Ovary (tissue), 3 donors: Measurements from ENCODE around the gene FAT1.

Experiments used
- EP300 ChIP-seq: sonication (generic); formaldehyde crosslinking; IDR thresholded peaks from one replicate; pipeline ENCODE4 v1.6.1; 2017; ENCODE audit warnings: antibody characterized with exemption
- POLR2A ChIP-seq: fragments of 450-650 bp; IDR thresholded peaks from one replicate; pipeline ENCODE4 v1.6.1; 2017; ENCODE audit warnings: antibody characterized with exemption, mild to moderate bottlenecking, moderate library complexity
- TF ChIP-seq, protein P1 (sequence below), 3 donors: fragments of 450-650 bp in 2 of 3; fragments of 200-600 bp in 1 of 3; IDR thresholded peaks; one replicate each; pipeline versions ENCODE4 v1.5.1 to v1.8.0; 2016 to 2022; ENCODE audit warnings: antibody characterized with exemption in 3 of 3, mild to moderate bottlenecking in 1 of 3
- donor health status: DM: no; HTN: no; CAD: no.

DNA sequence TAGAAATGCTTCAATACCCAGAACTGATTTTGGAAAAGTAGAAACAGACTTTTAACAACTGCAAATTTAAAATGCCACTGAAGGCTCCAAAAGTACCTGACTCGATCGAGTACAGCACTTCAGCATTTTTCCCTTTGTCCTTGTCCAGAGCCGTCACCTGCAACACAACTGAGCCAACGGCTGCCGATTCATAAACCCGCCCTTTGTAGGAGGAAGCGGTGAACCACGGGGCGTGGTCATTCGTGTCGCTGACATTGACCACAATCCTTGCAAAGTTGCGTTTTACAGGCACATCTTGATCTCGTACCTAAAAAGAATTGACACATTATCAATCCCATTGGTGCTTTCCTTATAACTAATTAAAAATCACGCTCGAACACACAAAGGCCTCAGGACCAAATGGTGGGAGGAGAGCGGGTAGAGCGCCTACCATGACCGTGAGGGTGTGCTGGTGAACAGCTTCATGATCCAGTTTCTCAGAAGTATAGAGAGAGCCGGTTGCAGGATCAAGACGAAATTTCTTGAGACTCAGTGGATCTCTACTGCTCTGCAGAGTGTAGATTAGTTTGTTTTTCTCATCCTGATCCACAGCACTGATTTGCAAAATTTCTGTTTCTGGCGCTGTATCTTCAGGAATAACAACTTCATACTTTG, 95.5 kb downstream of the FAT1 start:
- TF ChIP-seq, protein P1, sequence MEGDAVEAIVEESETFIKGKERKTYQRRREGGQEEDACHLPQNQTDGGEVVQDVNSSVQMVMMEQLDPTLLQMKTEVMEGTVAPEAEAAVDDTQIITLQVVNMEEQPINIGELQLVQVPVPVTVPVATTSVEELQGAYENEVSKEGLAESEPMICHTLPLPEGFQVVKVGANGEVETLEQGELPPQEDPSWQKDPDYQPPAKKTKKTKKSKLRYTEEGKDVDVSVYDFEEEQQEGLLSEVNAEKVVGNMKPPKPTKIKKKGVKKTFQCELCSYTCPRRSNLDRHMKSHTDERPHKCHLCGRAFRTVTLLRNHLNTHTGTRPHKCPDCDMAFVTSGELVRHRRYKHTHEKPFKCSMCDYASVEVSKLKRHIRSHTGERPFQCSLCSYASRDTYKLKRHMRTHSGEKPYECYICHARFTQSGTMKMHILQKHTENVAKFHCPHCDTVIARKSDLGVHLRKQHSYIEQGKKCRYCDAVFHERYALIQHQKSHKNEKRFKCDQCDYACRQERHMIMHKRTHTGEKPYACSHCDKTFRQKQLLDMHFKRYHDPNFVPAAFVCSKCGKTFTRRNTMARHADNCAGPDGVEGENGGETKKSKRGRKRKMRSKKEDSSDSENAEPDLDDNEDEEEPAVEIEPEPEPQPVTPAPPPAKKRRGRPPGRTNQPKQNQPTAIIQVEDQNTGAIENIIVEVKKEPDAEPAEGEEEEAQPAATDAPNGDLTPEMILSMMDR (IDR thresholded peaks at IDR 0.05), result no peak
- no peak for TF ChIP-seq EP300
- no peak for TF ChIP-seq POLR2A
